Spleen (tissue), 11 donors: ENCODE measurements around the gene PITPNB. TPM values are rescaled to one million over a fixed set of nuclear protein-coding genes. Genes with fewer than 3 reads are reported as not detected.

Source experiments
- DNase-seq: peaks from one replicate; pipeline ENCODE4 v3.0.0-alpha.2; 2020
- H3K27ac ChIP-seq, 8 donors: fragments of 200-600 bp; sonication (generic) in 7 of 8; 1 replicate in 4 of 8; 2 replicates in 4 of 8; pipeline versions ENCODE4 v1.5.0 to v1.8.0; 2016 to 2021; ENCODE audit warnings: inconsistent platforms in 4 of 8, mild to moderate bottlenecking in 4 of 8, moderate library complexity in 1 of 8
- H3K27me3 ChIP-seq, 7 donors: fragments of 200-600 bp; sonication (generic) in 6 of 7; replicated peaks in 1 of 7; 1 replicate in 4 of 7; 2 replicates in 3 of 7; pipeline versions ENCODE4 v1.5.0 to v1.8.0; 2016 to 2021; ENCODE audit warnings: inconsistent platforms in 3 of 7, mild to moderate bottlenecking in 1 of 7
- H3K36me3 ChIP-seq, 6 donors: fragments of 200-600 bp; sonication (generic) in 5 of 6; 1 replicate in 4 of 6; 2 replicates in 2 of 6; pipeline versions ENCODE4 v1.5.0 to v1.8.0; 2016 to 2021; ENCODE audit warnings: inconsistent platforms in 2 of 6
- H3K4me1 ChIP-seq, 6 donors: fragments of 200-600 bp; sonication (generic) in 5 of 6; 1 replicate in 3 of 6; 2 replicates in 3 of 6; pipeline versions ENCODE4 v1.5.0 to v1.8.0; 2016 to 2021; ENCODE audit warnings: inconsistent platforms in 3 of 6
- H3K4me3 ChIP-seq, 8 donors: fragments of 200-600 bp; sonication (generic) in 7 of 8; 1 replicate in 4 of 8; 2 replicates in 4 of 8; pipeline versions ENCODE4 v1.5.0 to v1.8.0; 2016 to 2021; ENCODE audit warnings: inconsistent platforms in 4 of 8, mild to moderate bottlenecking in 4 of 8, moderate library complexity in 2 of 8
- H3K9me3 ChIP-seq, 8 donors: fragments of 200-600 bp; sonication (generic) in 7 of 8; 1 replicate in 4 of 8; 2 replicates in 4 of 8; pipeline versions ENCODE4 v1.5.0 to v1.8.0; 2016 to 2021; ENCODE audit warnings: inconsistent platforms in 4 of 8
- POLR2A ChIP-seq, 3 donors: fragments of 450-650 bp; IDR thresholded peaks; one replicate each; pipeline ENCODE4 v1.5.1; 2017; ENCODE audit warnings: antibody characterized with exemption in 3 of 3, mild to moderate bottlenecking in 1 of 3
- POLR2AphosphoS5 ChIP-seq, 3 donors: sonication (generic); formaldehyde crosslinking; IDR thresholded peaks; one replicate each; pipeline ENCODE4 v1.5.1; 2017; ENCODE audit warnings: antibody characterized with exemption in 3 of 3
- WGBS, 5 donors: extraction: QIAGEN DNeasy Blood & Tissue Kit in 3 of 5; methylation state at CpG; one replicate each; pipeline versions ENCODE4 v1.1.5 to v1.1.7; 2013 to 2018; 5-methylcytosine and 5-hydroxymethylcytosine counted together
- intact Hi-C: fragments of 100-400 bp; cut with DNase I; formaldehyde crosslinking; loops from one replicate; pipeline ENCODE4 v1.15.0; 2023; ENCODE audit warnings: low total_unique reads
- polyA plus RNA-seq, 3 donors: library from polyadenylated mRNA; stranded (reverse); fragments of 200-250 nt; gene quantifications; one replicate each; pipeline ENCODE4 v1.2.1, GENCODE V29; 2013
- total RNA-seq, 7 donors: library from RNA; depleted of rRNA in 3 of 7; stranded (reverse); fragments of >200 nt in 3 of 7; fragmentation: NEBNext Ultra II Directional in 4 of 7; extraction: Animal tissue kit (Norgen Biotek cat#: 25700) in 4 of 7; gene quantifications; one replicate each; pipeline versions ENCODE4 v1.1.0 to v1.2.1, GENCODE V29; 2016 to 2021
- TF ChIP-seq, protein P1 (sequence below), 11 experiments: fragments of 200-600 bp in 7 of 11; fragments of 450-650 bp in 4 of 11; sonication (generic) in 4 of 11; IDR thresholded peaks in 8 of 11; conservative IDR thresholded peaks in 3 of 11; 1 replicate in 7 of 11; 2 replicates in 4 of 11; pipeline versions ENCODE4 v1.4.0 to v1.8.0; 2016 to 2021; ENCODE audit warnings: antibody characterized with exemption in 11 of 11, inconsistent platforms in 4 of 11, mild to moderate bottlenecking in 1 of 11
- donor health status: healthy with polysubstance abuse.
- donor health status: DM: no; HTN: no; CAD: no; lungs with moderate emphysema.
- donor health status: DM: no; HTN: no; CAD: no.
- donor health status: Bipolar disorder and iron deficiency.
- donor health status: healthy.
- donor health status: DM: no; HTN: no; CAD: no.
- donor health status: DM: yes; HTN: yes; CAD: no.

The PITPNB gene
- total and polyA plus RNA-seq, 10 donors, result 17.5 to 67.2 (median 48.9) TPM

GRCh38 chr22:27885977-27886842 is 32.8 kb downstream of the PITPNB start:
- intact Hi-C loops, result loop anchor here (5.0 to 10.0 kb wide), 2 partner anchors 121 to 709 kb away; no protein-coding TSS in a partner anchor

DNA sequence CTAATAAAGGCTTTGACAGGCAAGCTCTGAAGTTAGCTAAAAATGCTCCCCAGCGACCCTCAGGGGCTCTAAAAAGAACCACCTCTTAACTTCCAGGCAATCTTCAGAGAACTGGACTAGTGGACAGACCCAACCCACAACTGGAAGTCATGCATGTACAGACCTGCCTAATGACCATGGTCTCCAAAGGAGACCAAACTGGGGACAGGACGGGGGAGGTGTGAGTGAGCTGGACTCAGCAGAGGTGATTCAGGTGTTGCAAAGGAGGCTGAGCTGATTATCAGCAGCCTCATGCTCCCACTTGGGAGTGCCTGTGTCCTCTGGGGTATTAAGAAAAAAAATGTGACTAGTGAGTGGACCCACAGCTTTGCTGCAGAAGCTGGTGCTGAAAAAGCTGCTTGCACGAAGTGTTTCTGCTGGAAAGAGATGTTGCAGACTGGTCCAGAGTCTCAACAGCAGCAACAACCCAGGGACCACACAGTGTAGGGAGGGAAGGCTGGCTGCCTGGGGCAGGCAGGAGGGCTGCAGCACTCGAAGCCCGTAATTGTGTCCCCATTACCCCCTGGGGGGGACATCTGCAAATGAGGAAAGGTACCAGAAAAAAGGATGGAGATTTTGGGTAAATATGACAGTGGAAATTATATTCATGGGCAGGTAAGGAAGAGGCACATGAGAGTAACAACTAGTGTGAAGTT is 35.3 kb downstream of the PITPNB start:
- Histone ChIP-seq H3K4me1 (peaks cover 14 to 39% (median 25%) of the 10 kb centered on the region in 6 donors), H3K27ac (no peak overlapping the region), H3K9me3 (no peaks in the 10 kb centered on the region), H3K4me3 (no peak overlapping the region), H3K36me3 (peaks cover 2 to 56% (median 17%) of the 10 kb centered on the region in 6 donors), H3K27me3 (no peaks in the 10 kb centered on the region)
- WGBS, 5 donors, result 87 to 97% (median 94%) methylated on average over 5 of the region's 5 CpGs
- no peak for TF ChIP-seq POLR2AphosphoS5 (IDR thresholded peaks at IDR 0.05)
- no peak for TF ChIP-seq POLR2A (IDR thresholded peaks at IDR 0.05)
- TF ChIP-seq, protein P1, sequence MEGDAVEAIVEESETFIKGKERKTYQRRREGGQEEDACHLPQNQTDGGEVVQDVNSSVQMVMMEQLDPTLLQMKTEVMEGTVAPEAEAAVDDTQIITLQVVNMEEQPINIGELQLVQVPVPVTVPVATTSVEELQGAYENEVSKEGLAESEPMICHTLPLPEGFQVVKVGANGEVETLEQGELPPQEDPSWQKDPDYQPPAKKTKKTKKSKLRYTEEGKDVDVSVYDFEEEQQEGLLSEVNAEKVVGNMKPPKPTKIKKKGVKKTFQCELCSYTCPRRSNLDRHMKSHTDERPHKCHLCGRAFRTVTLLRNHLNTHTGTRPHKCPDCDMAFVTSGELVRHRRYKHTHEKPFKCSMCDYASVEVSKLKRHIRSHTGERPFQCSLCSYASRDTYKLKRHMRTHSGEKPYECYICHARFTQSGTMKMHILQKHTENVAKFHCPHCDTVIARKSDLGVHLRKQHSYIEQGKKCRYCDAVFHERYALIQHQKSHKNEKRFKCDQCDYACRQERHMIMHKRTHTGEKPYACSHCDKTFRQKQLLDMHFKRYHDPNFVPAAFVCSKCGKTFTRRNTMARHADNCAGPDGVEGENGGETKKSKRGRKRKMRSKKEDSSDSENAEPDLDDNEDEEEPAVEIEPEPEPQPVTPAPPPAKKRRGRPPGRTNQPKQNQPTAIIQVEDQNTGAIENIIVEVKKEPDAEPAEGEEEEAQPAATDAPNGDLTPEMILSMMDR (IDR thresholded peaks at IDR 0.05 in 8 of 11, conservative IDR thresholded peaks at IDR 0.05 in 3 of 11), result no peak
- intact Hi-C loops, result loop anchor here (10.0 kb wide), 1 partner anchor 711 kb away; no protein-coding TSS in a partner anchor
- DNase-seq, result no peak

More at GRCh38 chr22:27885977-27886842, 32.8 kb downstream of the PITPNB start:
- WGBS, 5 donors, result 75 to 86% (median 82%) methylated on average over 3 of the region's 3 CpGs
- H3K4me1 ChIP-seq, result peaks cover 9 to 35% (median 17%) of the 10 kb centered on the region in 6 donors
- H3K36me3 ChIP-seq, result peaks cover 2 to 80% (median 37%) of the 10 kb centered on the region in 6 donors
- DNase-seq, result no peak
- TF ChIP-seq, protein P1 (IDR thresholded peaks at IDR 0.05 in 8 of 11, conservative IDR thresholded peaks at IDR 0.05 in 3 of 11), result peak; percentile 74 to 89 (median 82)
- TF ChIP-seq POLR2AphosphoS5 (IDR thresholded peaks at IDR 0.05), result no peak
- H3K9me3 ChIP-seq, result no peaks in the 10 kb centered on the region
- no peak overlapping the region for H3K4me3 ChIP-seq
- H3K27me3 ChIP-seq, result no peaks in the 10 kb centered on the region
- peak overlapping the region in 6 of 8 donors; percentile 2 to 28 (median 16) for H3K27ac ChIP-seq

GRCh38 chr22:27882507-27883290 is 36.4 kb downstream of the PITPNB start:
- H3K9me3 ChIP-seq, result no peaks in the 10 kb centered on the region
- H3K27ac ChIP-seq, result no peak overlapping the region
- H3K4me1 ChIP-seq, result peaks cover 18 to 50% (median 31%) of the 10 kb centered on the region in 6 donors
- no peak for DNase-seq
- TF ChIP-seq POLR2AphosphoS5 (IDR thresholded peaks at IDR 0.05) (no peak), POLR2A (IDR thresholded peaks at IDR 0.05) (no peak)
- TF ChIP-seq, protein P1 (IDR thresholded peaks at IDR 0.05 in 8 of 11, conservative IDR thresholded peaks at IDR 0.05 in 3 of 11), result no peak
- intact Hi-C loops, result loop anchor here (10.0 kb wide), 1 partner anchor 712 kb away; no protein-coding TSS in a partner anchor
- no peak overlapping the region for H3K4me3 ChIP-seq
- H3K36me3 ChIP-seq, result peaks cover 2 to 45% (median 11%) of the 10 kb centered on the region in 6 donors
- no peaks in the 10 kb centered on the region for H3K27me3 ChIP-seq
- WGBS, 5 donors, result 71 to 83% (median 80%) methylated on average over 6 of the region's 6 CpGs
